ENCODE results near the gene CD74. TPM values are rescaled to one million over a fixed set of nuclear protein-coding genes. Genes with fewer than 3 reads are reported as not detected.
A peak's percentile ranks its signal among the peaks of the same experiment; 100 is the strongest.

The CD74 gene
- total and polyA plus RNA-seq, 2 of the 13 experiments (the other 11 are each of a cell fraction or from before 2014, with no cell fraction given): 34.1 to 84.4 TPM

- no peak for TF ChIP-seq BHLHE40 (IDR thresholded peaks at IDR 0.05; ENCODE audit: low read length)
- TF ChIP-seq, protein P1, sequence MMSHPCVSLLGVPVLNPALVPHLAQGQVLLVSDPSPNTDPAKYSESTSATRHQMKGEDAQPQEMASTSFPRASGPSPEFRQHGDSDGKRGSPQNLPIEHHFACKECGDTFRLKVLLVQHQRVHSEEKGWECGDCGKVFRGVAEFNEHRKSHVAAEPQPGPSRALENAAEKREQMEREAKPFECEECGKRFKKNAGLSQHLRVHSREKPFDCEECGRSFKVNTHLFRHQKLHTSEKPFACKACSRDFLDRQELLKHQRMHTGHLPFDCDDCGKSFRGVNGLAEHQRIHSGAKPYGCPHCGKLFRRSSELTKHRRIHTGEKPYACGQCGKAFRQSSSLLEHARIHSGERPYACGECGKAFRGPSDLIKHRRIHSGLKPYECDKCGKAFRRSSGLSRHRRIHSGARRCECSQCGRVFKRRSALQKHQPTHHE (CRISPR knock-in tag; IDR thresholded peaks at IDR 0.05; ENCODE audit: borderline replicate concordance): no peak
- TF ChIP-seq CHD2 (IDR thresholded peaks at IDR 0.05; ENCODE audit: low read depth, low read length): no peak
- TF ChIP-seq ZNF333 (CRISPR knock-in tag; IDR thresholded peaks at IDR 0.05; ENCODE audit: borderline replicate concordance): no peak
- TF ChIP-seq ZNF343 (CRISPR knock-in tag; IDR thresholded peaks at IDR 0.05): no peak
- no peak for TF ChIP-seq NFAT5 (CRISPR knock-in tag; IDR thresholded peaks at IDR 0.05)
- no peak for TF ChIP-seq ZBTB3 (CRISPR knock-in tag; IDR thresholded peaks at IDR 0.05; ENCODE audit: borderline replicate concordance, low read depth)
- TF ChIP-seq ZBTB20 (CRISPR knock-in tag; IDR thresholded peaks at IDR 0.05; ENCODE audit: borderline replicate concordance, low read depth): no peak
- TF ChIP-seq DPF2 (CRISPR knock-in tag; IDR thresholded peaks at IDR 0.05; ENCODE audit: borderline replicate concordance, low read depth): no peak
- TF ChIP-seq KMT2A (CRISPR knock-in tag; IDR thresholded peaks at IDR 0.05): 0 out of 2 replicates have a peak, but pooled peaks have one; percentile 27
- TF ChIP-seq KDM2A (CRISPR knock-in tag; IDR thresholded peaks at IDR 0.05; ENCODE audit: borderline replicate concordance, low read depth): peak; percentile 48; the same call in 1 of the 2 replicates
- TF ChIP-seq MTF1 (CRISPR knock-in tag; IDR thresholded peaks at IDR 0.05): no peak
- TF ChIP-seq HES4 (CRISPR knock-in tag; IDR thresholded peaks at IDR 0.05; ENCODE audit: borderline replicate concordance): peak; percentile 66; the same call in 1 of the 2 replicates
- TF ChIP-seq HBP1 (CRISPR knock-in tag; IDR thresholded peaks at IDR 0.05; ENCODE audit: low read depth): no peak
- no peak for TF ChIP-seq PRDM10 (CRISPR knock-in tag; IDR thresholded peaks at IDR 0.05; ENCODE audit: low read depth)
Observed at GRCh38 chr5:150357326-150358260, 55.1 kb downstream of the CD74 start, which contains the start of gene TCOF1 (continued).

Data from HepG2 (cell line).